Kidney (tissue), 14 donors: ENCODE results near the gene TANGO2. TPM values are rescaled to one million over a fixed set of nuclear protein-coding genes. Genes with fewer than 3 reads are reported as not detected.

Experiments used
- DNase-seq, 5 donors: peaks; one replicate each; pipeline ENCODE4 v3.0.0-alpha.2; 2013 to 2020
- FAIRE-seq: peaks from 2 replicates; lab custom pipeline; 2012; peaks lifted over from hg19 to GRCh38; lab: Jason Lieb, UNC
- H3K27ac ChIP-seq, 2 donors: one replicate each; pipeline ENCODE4 v1.7.0; 2013; ENCODE audit warnings: low read depth in 2 of 2, low read length in 2 of 2, inconsistent platforms in 1 of 2
- H3K27me3 ChIP-seq: one replicate; pipeline ENCODE4 v1.7.1; 2013; ENCODE audit warnings: low read length, inconsistent platforms; ENCODE audit not compliant: control insufficient read depth, insufficient read depth
- H3K36me3 ChIP-seq, 3 donors: one replicate each; pipeline versions ENCODE4 v1.7.0 to v1.7.1; 2013; ENCODE audit warnings: low read length in 3 of 3, control low read depth in 1 of 3, inconsistent platforms in 1 of 3; ENCODE audit not compliant: insufficient read depth in 3 of 3, control insufficient read depth in 2 of 3
- H3K4me1 ChIP-seq, 3 donors: one replicate each; pipeline versions ENCODE4 v1.7.0 to v1.7.1; 2013; ENCODE audit warnings: low read length in 3 of 3, inconsistent platforms in 1 of 3, low read depth in 1 of 3; ENCODE audit not compliant: control insufficient read depth in 2 of 3, insufficient read depth in 2 of 3
- H3K4me3 ChIP-seq, 3 donors: one replicate each; pipeline versions ENCODE4 v1.7.0 to v1.8.1; 2013; ENCODE audit warnings: low read length in 3 of 3, control low read depth in 1 of 3, inconsistent platforms in 1 of 3
- H3K9ac ChIP-seq, 3 donors: one replicate each; pipeline versions ENCODE4 v1.7.0 to v1.7.1; 2013; ENCODE audit warnings: low read length in 3 of 3, control low read depth in 1 of 3, inconsistent platforms in 1 of 3
- H3K9me3 ChIP-seq, 3 donors: one replicate each; pipeline versions ENCODE4 v1.7.0 to v1.7.1; 2013; ENCODE audit warnings: low read length in 3 of 3, control low read depth in 1 of 3, inconsistent platforms in 1 of 3; ENCODE audit not compliant: control insufficient read depth in 2 of 3, insufficient read depth in 1 of 3
- CTCF ChIP-seq: IDR thresholded peaks from 3 replicates; pipeline ENCODE4 v1.5.1; 2012; ENCODE audit warnings: mild to moderate bottlenecking, moderate library complexity, borderline replicate concordance; ENCODE audit not compliant: insufficient read depth; ENCODE audit errors: extremely low read depth
- intact Hi-C: fragments of 100-400 bp; cut with DNase I; formaldehyde crosslinking; loops from one replicate; pipeline ENCODE4 v1.11.1; 2022
- polyA plus RNA-seq: library from polyadenylated mRNA; stranded (reverse); fragments of 350-450 nt; fragmentation: Illumina TruSeq; extraction: RNeasy Lipid Tissue Mini Kit (QIAGEN cat#74804); gene quantifications from one replicate; pipeline ENCODE4 v1.2.3, GENCODE V29; 2014; ENCODE audit warnings: low read depth, low replicate concordance; ENCODE audit not compliant: insufficient read depth
- total RNA-seq: library from RNA; stranded (reverse); fragmentation: NEBNext Ultra II Directional; extraction: Animal tissue kit (Norgen Biotek cat#: 25700); gene quantifications from one replicate; pipeline ENCODE4 v1.2.1, GENCODE V29; 2021
- donor health status: control.
- donor health status: control.
- donor health status: control.
- donor health status: control.
- donor health status: control.
- donor health status: DM: yes; HTN: yes; CAD: no.
- donor health status: Normal renal cell carcinoma (clear cell type).

Gene TANGO2
- total and polyA plus RNA-seq, 2 donors from 2014 or later = 27.7 to 37.3 TPM

DNA sequence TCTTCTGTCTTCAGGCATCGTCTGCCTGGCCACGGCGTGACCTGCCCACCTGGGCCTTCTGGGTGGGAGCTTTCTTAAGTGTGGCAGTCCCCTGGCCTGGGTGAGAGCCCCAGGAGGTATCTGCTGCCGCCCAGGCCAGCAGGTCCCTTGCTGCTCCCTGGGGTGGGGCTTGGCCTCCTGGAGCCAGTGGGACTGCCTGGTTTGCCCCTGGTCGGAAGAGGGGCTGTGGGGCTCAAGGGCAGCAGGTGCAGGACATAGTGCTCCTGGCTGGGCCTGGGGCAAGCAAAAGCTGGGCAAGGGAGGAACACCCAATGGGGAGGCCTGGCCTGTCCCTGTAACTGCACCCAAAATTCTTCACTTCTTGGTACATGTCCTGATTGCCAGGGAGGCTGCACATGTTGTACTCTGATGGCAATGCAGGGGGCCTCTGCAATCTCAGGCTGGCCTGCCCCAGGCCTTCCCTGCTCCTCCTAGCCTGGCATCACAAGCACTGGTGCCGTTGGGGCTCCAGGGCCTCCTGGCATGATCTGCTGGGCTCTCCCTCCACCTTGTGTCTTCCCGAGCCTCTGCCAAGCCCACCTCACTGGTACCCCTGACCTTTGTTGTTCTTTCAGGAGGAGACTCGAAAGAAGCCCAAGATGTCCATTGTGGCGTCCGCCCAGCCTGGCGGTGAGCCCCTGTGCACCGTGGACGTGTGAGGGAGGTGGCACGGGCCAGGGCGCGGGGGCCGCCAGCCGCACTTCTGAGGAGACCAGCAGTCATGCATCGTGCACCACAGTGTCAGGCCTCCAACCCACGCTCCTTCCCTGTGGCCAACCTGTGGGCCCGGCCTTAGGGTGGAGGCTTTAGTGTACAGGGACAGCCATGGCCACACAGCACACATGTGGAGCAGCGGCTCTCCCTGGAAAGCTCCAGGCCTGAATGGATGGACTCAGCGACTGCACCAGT, 88.8 kb downstream of the TANGO2 start:
- Histone ChIP-seq H3K9ac (no peak overlapping the region), H3K27ac (no peak overlapping the region), H3K27me3 (no peaks in the 10 kb centered on the region), H3K4me3 (no peak overlapping the region), H3K36me3 (peaks cover 0 to 55% (median 41%) of the 10 kb centered on the region in 3 donors), H3K4me1 (peaks cover 0 to 7% (median 3%) of the 10 kb centered on the region in 3 donors), H3K9me3 (no peaks in the 10 kb centered on the region)
- FAIRE-seq = no peak
- TF ChIP-seq CTCF = no peak
- intact Hi-C loops = loop anchor here (10.0 kb wide), 1 partner anchor 85 kb away; the partner anchor contains the start of gene TANGO2
- peak in 1 of 5 donors; percentile 76 for DNase-seq

DNA sequence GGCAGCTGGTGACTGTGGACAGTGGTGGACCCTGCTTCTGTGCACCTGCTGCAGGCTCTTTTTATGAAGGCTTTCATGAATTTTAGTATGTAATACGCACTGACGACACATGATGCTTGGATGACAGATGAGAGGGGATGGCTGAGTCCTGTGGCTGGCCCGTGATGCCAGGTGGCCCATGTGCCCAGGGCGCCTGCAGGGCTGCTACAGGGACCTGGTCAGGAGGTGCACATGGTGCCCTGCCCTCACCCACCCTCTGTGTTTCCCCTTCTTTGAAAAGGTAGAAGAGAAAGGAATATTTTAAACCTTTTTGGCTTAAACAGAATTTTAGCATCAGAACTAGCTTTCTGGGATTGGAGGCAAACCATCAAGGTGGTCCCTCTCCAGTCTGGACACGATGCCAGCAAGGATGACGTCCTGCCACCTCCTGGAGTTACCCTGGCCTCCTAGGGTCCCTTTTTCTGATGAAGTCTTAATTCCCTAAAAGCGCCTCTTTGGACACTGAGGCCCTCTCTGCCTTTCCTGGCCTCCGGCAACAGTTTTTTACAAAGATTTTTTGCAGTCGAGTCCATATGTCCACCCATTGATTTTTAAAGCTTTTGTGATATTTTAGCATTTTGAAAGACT, 89.6 kb downstream of the TANGO2 start:
- Histone ChIP-seq H3K27me3 (no peaks in the 10 kb centered on the region), H3K27ac (no peak overlapping the region), H3K4me1 (peaks cover 0 to 3% (median under 1%) of the 10 kb centered on the region in 3 donors), H3K9me3 (no peaks in the 10 kb centered on the region), H3K4me3 (no peak overlapping the region), H3K9ac (no peak overlapping the region), H3K36me3 (peaks cover 0 to 52% (median 33%) of the 10 kb centered on the region in 3 donors)
- no peak for TF ChIP-seq CTCF
- peak in 1 of 5 donors; percentile 62 for DNase-seq
- FAIRE-seq = no peak
- intact Hi-C loops = loop anchor here (10.0 kb wide), 1 partner anchor 86 kb away; the partner anchor contains the start of gene TANGO2

DNA sequence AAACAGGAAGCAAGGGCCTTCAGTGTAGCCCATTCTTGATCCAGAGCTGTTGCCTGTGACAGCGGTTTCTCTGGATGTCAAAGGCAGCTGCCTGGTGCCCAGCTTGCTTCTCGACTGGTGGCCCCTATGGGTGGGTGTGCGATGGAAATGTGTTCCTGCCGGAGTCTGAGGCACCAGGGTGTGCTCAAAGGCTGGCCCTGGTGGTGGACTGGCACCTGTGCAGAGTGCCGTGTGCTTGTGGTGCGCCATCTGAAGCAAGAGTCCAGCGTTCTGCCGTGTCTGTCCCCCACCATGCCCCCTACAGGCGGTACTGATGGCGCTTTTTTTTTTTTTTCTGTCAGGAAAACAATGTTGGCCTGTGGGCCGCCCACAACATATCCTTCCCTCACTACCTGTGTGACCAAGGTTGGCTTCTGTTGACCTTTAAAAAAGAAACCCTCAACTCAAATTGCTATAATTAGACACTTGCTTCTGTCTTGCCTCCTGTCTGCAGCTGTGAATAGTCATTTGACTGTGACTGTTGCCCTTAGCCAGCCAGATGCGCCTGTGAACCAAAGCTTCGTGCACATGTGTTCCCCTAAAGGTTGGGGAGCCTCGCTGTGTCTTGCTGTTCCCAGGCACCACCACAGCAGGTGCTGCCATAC, 90.3 kb downstream of the TANGO2 start:
- DNase-seq (peak in 2 of 5 donors; percentile 39 to 42), FAIRE-seq (no peak)
- Histone ChIP-seq H3K27me3 (no peaks in the 10 kb centered on the region), H3K4me1 (peaks cover 0 to 6% (median 0%) of the 10 kb centered on the region in 3 donors), H3K4me3 (no peak overlapping the region), H3K27ac (no peak overlapping the region), H3K36me3 (peaks cover 0 to 47% (median 28%) of the 10 kb centered on the region in 3 donors), H3K9ac (no peak overlapping the region), H3K9me3 (no peaks in the 10 kb centered on the region)
- intact Hi-C loops = loop anchor here (10.0 kb wide), 1 partner anchor 86 kb away; the partner anchor contains the start of gene TANGO2
- TF ChIP-seq CTCF = peak; percentile 4
